Right cardiac atrium (tissue), 5 donors: ENCODE results near the gene HKDC1. TPM values are rescaled to one million over a fixed set of nuclear protein-coding genes. Genes with fewer than 3 reads are reported as not detected.
"Not testable (repeated sequence)": the region's sequence is repeated elsewhere in the genome, so short reads cannot be mapped to it uniquely, and the experiment has no call there.

Source experiments
- ATAC-seq, 2 donors: fragments of 200-7000 bp; cut with Tn5 transposase; one replicate each; pipeline versions ENCODE4 v1.8.0 to v1.9.1; 2020; ENCODE audit warnings: moderate library complexity in 2 of 2, mild to moderate bottlenecking in 1 of 2
- DNase-seq, 3 donors: peaks; one replicate each; pipeline ENCODE4 v3.0.0-alpha.2; 2020
- H3K27ac ChIP-seq: one replicate; pipeline ENCODE4 v1.5.1; 2013; ENCODE audit warnings: mild to moderate bottlenecking, low read length, control low read depth, moderate library complexity
- H3K27me3 ChIP-seq: one replicate; pipeline ENCODE4 v1.6.1; 2013; ENCODE audit not compliant: control insufficient read depth, insufficient read depth
- H3K4me1 ChIP-seq: one replicate; pipeline ENCODE4 v1.6.1; 2013; ENCODE audit warnings: low read length; ENCODE audit not compliant: control insufficient read depth, insufficient read depth
- H3K4me3 ChIP-seq: one replicate; pipeline ENCODE4 v1.5.1; 2013; ENCODE audit warnings: low read length, control low read depth
- H3K9me3 ChIP-seq: one replicate; pipeline ENCODE4 v1.6.1; 2013; ENCODE audit warnings: low read length; ENCODE audit not compliant: control insufficient read depth
- WGBS: extraction: QIAGEN DNeasy Blood & Tissue Kit; methylation state at CpG from one replicate; pipeline ENCODE4 v1.1.7; 2013; 5-methylcytosine and 5-hydroxymethylcytosine counted together
- intact Hi-C, 4 donors: fragments of 100-400 bp; cut with DNase I; formaldehyde crosslinking; loops; one replicate each; pipeline versions ENCODE4 v1.11.0 to v1.14.0; 2022 to 2023
- polyA plus RNA-seq: library from polyadenylated mRNA; stranded (reverse); fragments of 200-250 nt; gene quantifications from one replicate; pipeline ENCODE4 v1.2.3, GENCODE V29; 2013
- total RNA-seq, 4 donors: library from RNA; stranded (reverse); fragmentation: NEBNext Ultra II Directional; extraction: Animal tissue kit (Norgen Biotek cat#: 25700); gene quantifications; one replicate each; pipeline ENCODE4 v1.2.1, GENCODE V29; 2021
- donor health status: healthy with polysubstance abuse.
- donor health status: DM: no; HTN: yes; CAD: no.
- donor health status: DM: no; HTN: no; CAD: no.
- donor health status: DM: no; HTN: yes; CAD: no; lungs with severe emphysema.
- donor health status: DM: yes; HTN: yes; CAD: no.

The HKDC1 gene
- total and polyA plus RNA-seq, 5 donors, result 0.05 to 0.42 (median 0.15) TPM; not detected in 2

DNA sequence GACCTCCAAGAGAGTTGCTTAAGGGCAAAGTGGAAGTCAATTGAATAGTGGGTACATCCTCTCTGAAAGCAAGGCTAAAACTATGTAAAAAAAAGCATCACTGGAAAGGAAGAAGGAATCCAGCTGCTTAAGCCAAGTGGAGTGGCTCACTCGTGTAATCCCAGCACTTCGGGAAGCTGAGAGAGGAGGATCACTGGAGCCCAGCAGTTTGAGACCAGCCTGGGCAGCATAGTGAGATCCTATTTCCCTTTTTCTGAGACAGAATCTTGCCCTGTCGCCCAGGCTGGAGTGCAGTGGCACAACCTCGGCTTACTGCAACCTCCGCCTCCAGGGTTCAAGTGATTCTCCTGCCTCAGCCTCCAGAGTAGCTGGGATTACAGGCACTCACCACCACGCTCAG is 64.3 kb downstream of the HKDC1 start:
- ATAC-seq, H3K9me3 ChIP-seq, H3K27ac ChIP-seq, H3K4me1 ChIP-seq, H3K4me3 ChIP-seq, H3K27me3 ChIP-seq, intact Hi-C loops, DNase-seq: not testable (repeated sequence)
- WGBS, result 76% methylated on average over 6 of the region's 6 CpGs

DNA sequence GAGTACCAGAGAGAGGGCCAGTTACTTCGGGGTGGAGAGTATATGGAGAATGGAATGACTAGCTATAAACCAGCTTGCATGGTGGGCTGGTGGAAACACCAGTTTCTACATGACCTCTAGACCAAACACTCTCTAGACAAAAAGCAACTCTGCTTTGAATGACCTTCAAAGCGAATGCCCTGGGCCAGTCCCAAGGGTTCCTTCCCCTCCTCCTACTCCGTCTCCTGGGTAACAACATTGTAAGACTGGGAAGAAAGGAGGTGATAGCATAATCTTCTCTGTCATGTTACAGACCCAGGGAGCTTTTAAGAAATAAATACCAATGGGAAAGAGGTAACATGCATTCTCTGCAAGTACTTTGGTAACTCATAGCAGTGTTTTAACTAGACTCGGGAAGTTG is 65.6 kb downstream of the HKDC1 start:
- H3K9me3 ChIP-seq, result no peaks in the 10 kb centered on the region
- DNase-seq (no peak), ATAC-seq (no peak)
- H3K4me3 ChIP-seq, result no peak overlapping the region
- H3K27me3 ChIP-seq, result no peaks in the 10 kb centered on the region
- H3K27ac ChIP-seq, result no peak overlapping the region
- H3K4me1 ChIP-seq, result no peaks in the 10 kb centered on the region
- 75% methylated on average over 4 of the region's 4 CpGs for WGBS
- intact Hi-C loops, result no loop called here

DNA sequence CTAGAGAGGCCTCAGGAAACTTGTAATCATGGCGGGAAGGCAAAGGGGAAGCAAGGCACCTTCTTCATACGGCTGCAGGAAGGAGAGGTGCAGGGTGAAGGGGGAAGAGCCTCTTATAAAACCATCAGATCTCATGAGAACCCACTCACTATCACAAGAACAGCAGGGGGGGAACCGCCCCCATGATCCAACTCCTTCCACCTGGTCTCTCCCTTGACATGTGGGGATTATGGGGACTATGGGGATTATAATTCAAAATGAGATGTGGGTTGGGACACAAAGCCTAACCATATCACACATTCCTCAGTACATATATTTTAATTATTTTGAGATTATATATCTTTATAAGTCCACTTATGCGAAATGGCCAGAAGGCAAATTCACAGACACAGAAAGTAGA is 67.0 kb downstream of the HKDC1 start:
- Histone ChIP-seq H3K9me3 (no peaks in the 10 kb centered on the region), H3K4me3 (no peak overlapping the region), H3K4me1 (no peaks in the 10 kb centered on the region), H3K27ac (no peak overlapping the region), H3K27me3 (no peaks in the 10 kb centered on the region)
- intact Hi-C loops, result no loop called here
- ATAC-seq, result no peak
- no peak for DNase-seq
- 91% methylated on average over 4 of the region's 4 CpGs for WGBS

DNA sequence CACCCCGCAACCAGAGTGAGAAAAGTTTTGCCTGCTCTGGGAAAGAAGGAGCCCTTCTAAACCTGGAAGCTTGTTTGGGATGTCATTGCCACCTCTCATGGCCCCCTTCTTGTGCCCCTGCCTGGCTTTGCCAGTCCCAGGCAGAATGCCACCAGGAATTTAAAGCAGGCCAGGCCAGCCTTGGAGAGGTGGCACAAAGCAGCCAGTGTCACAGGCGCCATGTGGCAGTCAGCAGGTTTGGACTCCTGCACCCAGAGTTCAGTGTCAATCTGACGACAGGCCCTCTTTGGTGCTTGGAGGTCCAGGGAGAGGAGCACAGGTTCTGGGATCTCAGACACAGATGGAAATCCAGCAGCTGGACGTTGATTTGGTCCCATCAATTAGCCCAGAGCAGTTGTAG is 70.9 kb downstream of the HKDC1 start:
- DNase-seq, result peak in 1 of 3 donors; percentile 62
- Histone ChIP-seq H3K9me3 (no peaks in the 10 kb centered on the region), H3K27ac (no peak overlapping the region), H3K4me3 (no peak overlapping the region), H3K4me1 (no peaks in the 10 kb centered on the region), H3K27me3 (no peaks in the 10 kb centered on the region)
- 79% methylated on average over 4 of the region's 4 CpGs for whole genome bisulfite sequencing
- intact Hi-C loops, result no loop called here
- ATAC-seq, result peak; percentile 11 to 52

DNA sequence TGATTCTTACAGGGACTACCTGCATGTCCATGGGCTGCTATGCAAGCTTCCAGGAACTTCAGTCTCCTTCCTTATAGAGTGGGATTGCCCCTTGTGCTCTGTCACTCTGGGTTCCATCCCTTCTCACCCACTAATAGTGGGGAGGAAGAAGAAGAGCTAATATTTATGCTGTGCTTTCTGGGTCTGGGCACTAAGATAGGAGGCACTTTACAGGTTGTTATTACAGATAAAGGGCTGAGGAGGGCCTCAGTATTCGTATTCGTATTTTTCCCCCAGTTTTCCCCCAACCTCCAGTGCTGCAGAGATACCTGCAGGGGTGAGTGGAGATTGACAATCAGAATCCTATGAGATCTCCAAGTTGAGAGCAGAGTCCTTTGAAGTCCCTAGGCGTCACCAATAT is 72.3 kb downstream of the HKDC1 start:
- no peak overlapping the region for H3K27ac ChIP-seq
- WGBS, result 53% methylated on average over 3 of the region's 3 CpGs
- H3K9me3 ChIP-seq, result no peaks in the 10 kb centered on the region
- no peaks in the 10 kb centered on the region for H3K4me1 ChIP-seq
- no peak for ATAC-seq
- no peaks in the 10 kb centered on the region for H3K27me3 ChIP-seq
- intact Hi-C loops, result no loop called here
- H3K4me3 ChIP-seq, result no peak overlapping the region
- DNase-seq, result no peak

DNA sequence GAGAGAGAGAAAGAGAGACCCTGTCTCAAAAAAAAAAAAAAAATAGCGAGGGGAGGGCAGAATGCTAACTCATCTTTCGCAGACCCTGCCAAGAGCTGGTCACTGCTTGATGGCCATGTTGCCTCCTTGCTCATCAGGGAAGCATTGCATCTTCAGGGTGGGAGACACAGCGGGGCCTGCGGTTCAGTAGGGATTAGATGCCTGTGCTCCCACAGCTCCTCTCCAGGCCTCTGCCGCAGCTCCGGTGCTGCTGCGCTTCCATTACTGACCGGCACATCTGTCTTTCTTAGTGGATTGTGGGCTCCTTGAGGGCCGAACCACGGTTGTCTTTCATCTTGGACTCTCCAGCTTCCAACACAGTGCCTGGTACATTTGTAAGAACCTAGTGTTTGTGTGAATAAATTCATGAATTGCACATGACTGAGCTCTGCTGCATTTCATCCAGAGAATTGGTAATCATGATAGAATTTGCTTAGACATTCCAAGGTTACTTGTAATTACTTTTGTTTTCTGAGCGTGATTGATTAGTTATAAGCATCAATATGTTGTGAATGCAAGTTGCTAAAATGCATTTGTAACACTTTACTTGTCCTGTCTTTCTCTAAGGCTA is 75.0 kb downstream of the HKDC1 start:
- DNase-seq (no peak), ATAC-seq (no peak)
- Histone ChIP-seq H3K27me3 (no peaks in the 10 kb centered on the region), H3K4me1 (no peaks in the 10 kb centered on the region), H3K4me3 (no peak overlapping the region), H3K9me3 (no peaks in the 10 kb centered on the region), H3K27ac (no peak overlapping the region)
- intact Hi-C loops, result no loop called here
- WGBS, result 91% methylated on average over 11 of the region's 11 CpGs

DNA sequence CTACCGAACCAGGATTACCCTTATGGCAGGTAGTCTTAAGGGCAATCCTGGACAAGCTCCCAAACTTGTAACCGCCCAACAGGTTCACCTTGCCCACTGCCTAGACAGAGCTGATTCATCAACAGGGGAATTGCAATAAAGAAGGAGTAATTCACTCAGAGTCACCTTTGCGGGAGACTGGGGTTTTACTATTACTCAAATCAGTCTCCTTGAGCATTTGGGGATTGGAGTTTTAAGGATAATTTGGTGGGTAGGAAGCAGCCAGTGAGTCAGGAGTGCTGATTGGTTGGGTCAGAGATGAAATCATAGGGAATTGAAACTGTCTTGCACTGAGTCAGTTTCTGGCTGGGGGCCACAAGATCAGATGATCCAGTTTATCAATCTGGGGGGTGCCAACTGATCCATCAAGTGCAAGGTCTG is 83.5 kb downstream of the HKDC1 start:
- Histone ChIP-seq H3K4me1 (no peaks in the 10 kb centered on the region), H3K9me3 (no peaks in the 10 kb centered on the region), H3K27me3 (no peaks in the 10 kb centered on the region), H3K27ac (no peak overlapping the region), H3K4me3 (no peak overlapping the region)
- 94% methylated on average over 3 of the region's 3 CpGs for WGBS
- DNase-seq, result no peak
- intact Hi-C loops, result no loop called here
- ATAC-seq, result no peak

DNA sequence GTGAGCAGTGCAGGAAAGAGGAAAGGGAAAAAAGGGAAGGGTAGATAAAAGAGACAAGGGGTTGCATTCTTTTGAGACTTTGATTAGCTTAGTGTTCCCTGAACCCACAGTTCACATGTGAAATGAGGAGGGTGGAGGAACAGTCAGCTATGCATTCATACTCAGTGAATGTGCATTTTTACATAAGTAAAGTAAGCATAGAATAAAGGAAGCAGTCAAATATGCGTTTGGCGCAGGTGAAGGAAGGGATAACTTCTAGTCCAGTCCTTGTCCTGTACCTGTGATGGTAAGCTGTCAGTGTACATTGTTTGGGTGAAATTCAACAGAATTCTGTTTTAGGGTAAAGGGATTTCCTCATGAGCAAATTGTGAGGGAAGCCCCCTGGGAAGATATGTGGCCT is 86.3 kb downstream of the HKDC1 start:
- H3K27me3 ChIP-seq, result no peaks in the 10 kb centered on the region
- no peak overlapping the region for H3K4me3 ChIP-seq
- H3K9me3 ChIP-seq, result no peaks in the 10 kb centered on the region
- intact Hi-C loops, result no loop called here
- H3K27ac ChIP-seq, result no peak overlapping the region
- no peak for ATAC-seq
- DNase-seq, result no peak
- peaks cover 4% of the 10 kb centered on the region for H3K4me1 ChIP-seq
- WGBS, result 97% methylated on average over 2 of the region's 2 CpGs

DNA sequence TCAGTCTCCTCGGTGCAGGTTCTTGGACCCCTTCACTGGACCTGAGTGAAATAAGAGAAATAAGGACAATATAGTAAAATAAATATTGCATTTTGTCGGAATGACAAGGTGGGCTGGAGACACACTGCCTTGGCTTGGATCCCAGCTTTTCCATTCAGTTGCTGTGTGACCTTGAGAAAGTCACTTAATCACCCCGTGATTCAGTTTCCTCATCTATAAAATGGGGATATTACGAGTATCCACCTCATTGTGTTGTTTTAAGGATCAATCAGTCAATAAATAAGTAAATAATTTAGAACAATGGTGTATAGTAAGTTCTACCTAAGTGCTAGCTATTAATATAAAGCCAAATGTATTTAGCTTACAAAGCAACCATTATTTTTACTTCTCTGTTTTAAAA is 87.3 kb downstream of the HKDC1 start:
- 86% methylated on average over 4 of the region's 4 CpGs for WGBS
- intact Hi-C loops, result no loop called here
- Histone ChIP-seq H3K4me3 (no peak overlapping the region), H3K27me3 (no peaks in the 10 kb centered on the region), H3K27ac (no peak overlapping the region), H3K9me3 (no peaks in the 10 kb centered on the region), H3K4me1 (peaks cover 5% of the 10 kb centered on the region)
- DNase-seq, result no peak
- ATAC-seq, result no peak

DNA sequence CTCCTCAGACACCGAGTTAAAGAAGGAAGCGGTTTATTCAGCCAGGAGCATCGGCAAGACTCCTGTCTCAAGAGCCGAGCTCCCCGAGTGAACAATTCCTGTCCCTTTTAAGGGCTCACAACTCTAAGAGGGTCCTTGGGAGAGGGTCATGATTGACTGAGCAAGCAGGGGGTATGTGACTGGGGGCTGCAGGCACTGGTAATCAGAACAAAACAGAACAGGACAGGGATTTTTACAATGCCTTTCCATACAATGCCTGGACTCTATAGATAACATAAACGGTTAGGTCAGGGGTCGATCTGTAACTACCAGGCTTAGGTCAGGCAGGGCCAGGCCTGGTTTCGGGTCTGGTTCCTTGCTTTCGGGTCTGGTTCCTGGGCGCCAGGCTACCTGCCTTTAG is 88.2 kb downstream of the HKDC1 start:
- H3K4me1 ChIP-seq, H3K9me3 ChIP-seq, ATAC-seq, H3K27ac ChIP-seq, intact Hi-C loops, DNase-seq, H3K4me3 ChIP-seq, H3K27me3 ChIP-seq: not testable (repeated sequence)
- WGBS, result 95% methylated on average over 10 of the region's 10 CpGs

DNA sequence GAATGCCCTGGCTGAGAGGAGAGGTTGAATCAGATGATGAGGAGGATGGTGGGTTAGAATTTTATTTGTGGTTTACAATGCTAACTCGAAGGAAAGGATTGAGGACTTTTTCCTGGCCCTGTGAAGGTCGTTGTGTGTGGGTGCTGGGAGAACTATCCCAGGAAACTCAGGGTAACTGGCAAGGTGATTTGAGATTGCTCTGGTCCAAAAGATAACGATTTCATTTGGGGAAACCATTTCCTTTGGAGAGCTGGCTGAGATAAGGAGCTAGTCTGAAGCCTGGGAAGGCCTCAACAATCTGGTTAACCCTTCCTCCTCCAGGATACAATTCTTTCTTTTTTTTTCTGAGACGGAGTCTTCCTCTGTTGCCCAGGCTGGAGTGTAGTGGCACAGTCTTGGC is 91.2 kb downstream of the HKDC1 start:
- no peak for ATAC-seq

DNA sequence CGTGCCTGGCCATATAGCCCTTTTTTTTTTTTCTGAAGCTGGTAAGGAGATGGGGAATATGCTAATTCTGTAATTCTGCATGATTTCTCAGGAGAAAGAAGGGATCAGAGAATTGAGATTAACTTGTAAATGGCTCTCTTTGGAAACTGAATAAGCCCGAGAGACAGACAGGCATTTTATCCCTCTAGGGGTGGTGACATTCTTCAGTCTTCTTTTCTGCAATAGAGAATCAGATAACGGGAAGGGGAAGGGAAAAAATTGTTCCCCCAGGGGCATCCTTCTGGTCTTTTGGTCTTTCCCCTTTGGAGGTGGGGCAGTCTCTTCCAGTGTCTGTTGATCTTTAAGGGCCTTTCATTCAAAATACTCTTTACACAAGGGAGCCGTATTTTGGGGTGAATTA is 92.4 kb downstream of the HKDC1 start:
- no peak for ATAC-seq

More for the DNA sequence above, 91.2 kb downstream of the HKDC1 start:
- no peaks in the 10 kb centered on the region for H3K9me3 ChIP-seq
- no peak for DNase-seq
- intact Hi-C loops, result loop anchor here in 1 of 4 donors (10.0 kb wide), 1 partner anchor 47 kb away; no protein-coding TSS in a partner anchor
- H3K27me3 ChIP-seq, result no peaks in the 10 kb centered on the region
- H3K27ac ChIP-seq, result no peak overlapping the region
- H3K4me1 ChIP-seq, result peaks cover 10% of the 10 kb centered on the region
- WGBS, result 22% methylated on average over 4 of the region's 4 CpGs
- no peak overlapping the region for H3K4me3 ChIP-seq

More for the DNA sequence above, 92.4 kb downstream of the HKDC1 start:
- intact Hi-C loops, result loop anchor here in 1 of 4 donors (10.0 kb wide), 1 partner anchor 48 kb away; no protein-coding TSS in a partner anchor
- no peak for DNase-seq
- Histone ChIP-seq H3K4me3 (no peak overlapping the region), H3K27ac (no peak overlapping the region), H3K27me3 (no peaks in the 10 kb centered on the region), H3K4me1 (peaks cover 10% of the 10 kb centered on the region), H3K9me3 (no peaks in the 10 kb centered on the region)
- 77% methylated on average over 4 of the region's 4 CpGs for WGBS
